ENCODE measurements around the gene PLCB2.

The PLCB2 gene

DNA sequence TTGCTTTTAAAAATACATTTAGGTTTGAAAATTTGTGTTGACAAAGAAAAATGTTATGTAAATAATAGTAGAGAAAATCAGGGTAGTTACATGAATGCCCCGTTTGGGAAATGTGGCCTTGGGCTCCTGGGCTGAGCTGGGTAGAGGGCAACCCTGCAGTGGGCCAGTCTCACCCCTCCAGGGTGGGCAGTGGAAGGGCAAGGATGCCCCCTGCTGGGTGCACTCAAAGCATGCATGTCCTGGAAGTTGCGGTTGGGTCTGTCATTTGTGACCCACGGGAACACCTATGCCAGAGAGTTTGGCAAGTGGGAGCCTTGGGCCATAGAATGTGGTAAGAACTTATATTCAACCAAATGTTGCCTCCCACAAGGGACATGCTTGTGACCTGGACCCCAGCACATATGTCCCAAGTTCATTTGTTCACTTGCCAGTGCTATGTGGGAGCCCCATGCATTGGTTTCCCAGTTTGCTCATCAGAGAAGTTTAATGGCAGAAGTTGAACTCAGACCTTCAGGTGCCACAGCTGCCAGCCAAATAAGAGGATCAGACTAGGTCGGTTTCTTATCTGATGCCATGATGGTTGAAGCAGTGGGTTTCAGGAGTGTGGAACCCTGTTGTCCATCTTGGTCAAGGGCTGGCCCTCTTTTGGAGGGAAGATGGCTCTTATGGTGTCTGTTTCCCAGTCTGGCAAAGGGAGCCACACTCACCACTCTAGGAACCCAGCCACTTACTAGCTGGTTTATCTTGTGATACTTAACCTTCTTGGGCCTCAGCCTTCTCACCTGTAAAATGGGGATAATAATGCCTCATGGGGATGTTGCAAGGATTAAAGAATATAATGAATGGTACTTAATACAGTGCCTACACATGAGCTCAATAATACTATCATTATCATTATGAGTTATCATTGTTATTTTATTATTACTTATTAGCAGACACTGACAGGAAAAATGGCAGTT is 2.5 kb upstream of the PLCB2 start:
- TF ChIP-seq, protein P1, sequence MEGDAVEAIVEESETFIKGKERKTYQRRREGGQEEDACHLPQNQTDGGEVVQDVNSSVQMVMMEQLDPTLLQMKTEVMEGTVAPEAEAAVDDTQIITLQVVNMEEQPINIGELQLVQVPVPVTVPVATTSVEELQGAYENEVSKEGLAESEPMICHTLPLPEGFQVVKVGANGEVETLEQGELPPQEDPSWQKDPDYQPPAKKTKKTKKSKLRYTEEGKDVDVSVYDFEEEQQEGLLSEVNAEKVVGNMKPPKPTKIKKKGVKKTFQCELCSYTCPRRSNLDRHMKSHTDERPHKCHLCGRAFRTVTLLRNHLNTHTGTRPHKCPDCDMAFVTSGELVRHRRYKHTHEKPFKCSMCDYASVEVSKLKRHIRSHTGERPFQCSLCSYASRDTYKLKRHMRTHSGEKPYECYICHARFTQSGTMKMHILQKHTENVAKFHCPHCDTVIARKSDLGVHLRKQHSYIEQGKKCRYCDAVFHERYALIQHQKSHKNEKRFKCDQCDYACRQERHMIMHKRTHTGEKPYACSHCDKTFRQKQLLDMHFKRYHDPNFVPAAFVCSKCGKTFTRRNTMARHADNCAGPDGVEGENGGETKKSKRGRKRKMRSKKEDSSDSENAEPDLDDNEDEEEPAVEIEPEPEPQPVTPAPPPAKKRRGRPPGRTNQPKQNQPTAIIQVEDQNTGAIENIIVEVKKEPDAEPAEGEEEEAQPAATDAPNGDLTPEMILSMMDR (IDR thresholded peaks at IDR 0.05; ENCODE audit: insufficient read depth, low read depth, low read length, missing control alignments), result peak; percentile 57
- DNase-seq (ENCODE audit: low read depth), result peak; percentile 44
- no peak overlapping the region for H3K4me3 ChIP-seq (ENCODE audit: low read length)

DNA sequence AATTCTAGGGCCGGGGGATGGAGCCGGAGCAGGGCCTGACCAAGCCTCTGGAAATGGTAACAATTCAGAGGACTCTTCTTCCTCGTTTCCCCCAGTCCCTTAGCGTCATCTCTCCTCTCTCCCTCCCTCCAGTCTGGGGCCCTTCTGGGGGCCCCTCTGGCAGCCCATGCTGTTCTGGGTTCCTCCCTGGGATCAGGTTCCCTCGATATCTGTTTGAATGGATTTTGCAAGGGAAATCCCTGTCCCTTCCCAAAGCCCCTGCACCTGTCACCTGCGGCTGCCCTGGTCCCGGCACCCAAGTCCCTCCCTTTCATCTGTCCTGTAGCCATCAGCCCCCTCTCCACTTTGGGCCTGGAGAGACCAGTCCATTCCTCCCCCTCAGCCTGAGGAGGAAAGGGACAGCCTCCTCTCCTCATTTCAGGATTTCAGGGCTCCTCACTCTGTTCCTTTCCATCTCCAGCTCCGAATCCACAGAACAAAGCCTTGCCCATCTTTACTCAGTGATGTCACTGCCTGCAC is 1.7 kb upstream of the PLCB2 start:
- no peak overlapping the region for H3K4me3 ChIP-seq (ENCODE audit: low read length)
- no peak for DNase-seq (ENCODE audit: low read depth)
- TF ChIP-seq, protein P1 (IDR thresholded peaks at IDR 0.05; ENCODE audit: insufficient read depth, low read depth, low read length, missing control alignments), result no peak

DNA sequence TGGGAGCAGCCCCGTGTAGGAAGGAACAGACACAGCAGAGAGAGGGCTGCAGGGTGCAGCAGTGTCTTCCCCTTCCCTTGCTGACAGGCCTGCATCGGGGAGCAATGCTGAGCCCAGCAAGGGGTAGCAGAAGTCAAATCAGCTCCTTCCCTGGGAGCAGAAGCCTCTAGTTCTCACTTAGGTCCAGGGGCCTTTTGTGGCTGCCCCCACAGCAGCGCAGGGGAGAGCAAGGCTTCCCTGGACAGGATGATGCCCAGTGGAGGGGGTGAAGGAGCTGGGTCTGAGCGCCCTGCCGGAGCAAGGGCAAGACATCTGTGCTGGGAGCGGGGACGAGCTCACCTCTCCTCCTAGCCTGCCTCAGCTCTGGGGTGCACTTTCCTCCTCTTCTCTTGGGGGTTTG is 827 bp downstream of the PLCB2 start:
- DNase-seq (ENCODE audit: low read depth), result no peak
- no peak overlapping the region for H3K4me3 ChIP-seq (ENCODE audit: low read length)
- TF ChIP-seq, protein P1 (IDR thresholded peaks at IDR 0.05; ENCODE audit: insufficient read depth, low read depth, low read length, missing control alignments), result no peak

DNA sequence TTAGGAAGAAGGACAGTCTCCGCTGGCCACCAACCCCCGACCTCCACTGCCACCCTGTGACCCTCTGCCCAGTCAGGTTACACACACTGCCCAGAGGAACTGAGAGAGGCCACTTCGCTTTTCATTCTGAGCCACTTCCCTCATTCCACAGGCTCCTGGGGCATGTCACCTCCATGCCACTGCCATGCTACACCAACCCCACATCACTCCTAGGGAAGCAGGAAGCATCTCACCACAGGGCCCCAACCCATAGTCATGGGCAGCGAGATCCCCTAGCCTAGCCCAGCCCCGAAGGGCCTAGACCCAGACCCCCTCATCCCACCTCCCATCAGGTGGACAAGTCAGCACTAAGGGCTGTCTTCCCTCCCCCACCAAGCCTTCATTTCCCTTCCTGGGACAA is 1.4 kb downstream of the PLCB2 start:
- no peak overlapping the region for H3K4me3 ChIP-seq (ENCODE audit: low read length)
- DNase-seq (ENCODE audit: low read depth), result no peak
- TF ChIP-seq, protein P1 (IDR thresholded peaks at IDR 0.05; ENCODE audit: insufficient read depth, low read depth, low read length, missing control alignments), result no peak

DNA sequence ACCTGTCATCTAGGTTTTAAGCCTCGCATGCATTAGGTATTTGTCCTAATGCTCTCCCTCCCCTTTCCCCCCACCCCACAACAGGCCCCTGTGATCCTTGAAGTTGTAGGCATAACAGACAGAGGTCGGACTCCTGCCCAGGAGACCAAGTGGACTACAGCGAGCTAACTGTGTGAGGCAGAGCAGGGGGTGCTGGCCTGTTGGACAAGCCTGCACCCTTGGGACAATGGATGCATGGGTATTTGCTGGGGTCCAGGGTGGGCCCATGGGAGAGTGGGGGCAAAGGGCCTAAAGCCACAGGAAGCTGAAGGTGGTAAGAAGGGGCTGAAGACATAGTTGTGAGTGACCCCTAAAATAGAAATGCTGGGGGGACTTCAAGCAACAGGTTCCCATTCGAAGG is 2.5 kb downstream of the PLCB2 start:
- H3K4me3 ChIP-seq (ENCODE audit: low read length), result no peak overlapping the region
- TF ChIP-seq, protein P1 (IDR thresholded peaks at IDR 0.05; ENCODE audit: insufficient read depth, low read depth, low read length, missing control alignments), result no peak
- no peak for DNase-seq (ENCODE audit: low read depth)

DNA sequence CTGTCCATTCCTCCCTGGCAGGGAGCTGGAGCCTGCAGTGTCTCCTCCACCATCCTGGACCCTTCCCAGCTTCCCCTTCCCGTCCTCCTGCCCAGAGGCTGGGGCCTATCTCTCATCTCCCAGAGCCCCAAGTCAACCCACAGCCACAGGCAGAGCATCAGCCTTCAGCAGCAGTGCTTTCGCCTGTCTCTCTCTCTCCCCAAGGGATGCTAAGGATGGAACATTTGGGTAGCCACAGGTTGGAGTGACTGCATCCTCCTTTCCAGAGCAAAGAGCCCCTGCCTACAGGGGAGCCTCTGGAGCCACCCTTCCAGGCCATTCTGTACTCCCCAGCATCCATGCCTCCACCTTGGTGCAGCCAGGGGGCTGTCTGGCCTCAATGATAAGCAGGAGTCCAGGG is 4.2 kb downstream of the PLCB2 start:
- TF ChIP-seq, protein P1 (IDR thresholded peaks at IDR 0.05; ENCODE audit: insufficient read depth, low read depth, low read length, missing control alignments), result no peak
- no peak for DNase-seq (ENCODE audit: low read depth)
- no peak overlapping the region for H3K4me3 ChIP-seq (ENCODE audit: low read length)
